ENCODE measurements around the gene ACOXL.

The ACOXL gene

GRCh38 chr2:110834134-110834827 is 101.9 kb downstream of the ACOXL start:
- DNase-seq (ENCODE audit: low read depth), result no peak
- no peak overlapping the region for H3K4me3 ChIP-seq (ENCODE audit: low read depth, low read length)
- TF ChIP-seq CTCF (conservative IDR thresholded peaks at IDR 0.05; ENCODE audit: low read depth, low read length), result no peak

GRCh38 chr2:110836671-110837070 is 104.3 kb downstream of the ACOXL start:
- TF ChIP-seq CTCF (conservative IDR thresholded peaks at IDR 0.05; ENCODE audit: low read depth, low read length), result no peak
- H3K4me3 ChIP-seq (ENCODE audit: low read depth, low read length), result no peak overlapping the region
- no peak for DNase-seq (ENCODE audit: low read depth)

GRCh38 chr2:110837446-110838409 is 105.4 kb downstream of the ACOXL start:
- DNase-seq (ENCODE audit: low read depth), result no peak
- no peak for TF ChIP-seq CTCF (conservative IDR thresholded peaks at IDR 0.05; ENCODE audit: low read depth, low read length)

GRCh38 chr2:110838657-110839384 is 106.4 kb downstream of the ACOXL start:
- TF ChIP-seq CTCF (conservative IDR thresholded peaks at IDR 0.05; ENCODE audit: low read depth, low read length), result no peak
- H3K4me3 ChIP-seq (ENCODE audit: low read depth, low read length), result no peak overlapping the region
- DNase-seq (ENCODE audit: low read depth), result no peak

More at GRCh38 chr2:110837446-110838409, 105.4 kb downstream of the ACOXL start:
- no peak overlapping the region for H3K4me3 ChIP-seq (ENCODE audit: low read depth, low read length)

- DNase-seq (ENCODE audit: low read depth), result no peak
- no peak overlapping the region for H3K4me3 ChIP-seq (ENCODE audit: low read depth, low read length)
- no peak for TF ChIP-seq CTCF (conservative IDR thresholded peaks at IDR 0.05; ENCODE audit: low read depth, low read length)
These were observed 108.1 kb downstream of the ACOXL start for GRCh38 chr2:110840508-110840907.

- DNase-seq (ENCODE audit: low read depth), result no peak
- TF ChIP-seq CTCF (conservative IDR thresholded peaks at IDR 0.05; ENCODE audit: low read depth, low read length), result no peak
- H3K4me3 ChIP-seq (ENCODE audit: low read depth, low read length), result no peak overlapping the region
These were observed 109.7 kb downstream of the ACOXL start for GRCh38 chr2:110842048-110842447.
